Glomerular endothelial cell (primary cell): ENCODE measurements around the gene CTNND2. TPM values are rescaled to one million over a fixed set of nuclear protein-coding genes. Genes with fewer than 3 reads are reported as not detected.

Source experiments
- DNase-seq: peaks from one replicate; pipeline ENCODE4 v3.0.0-alpha.2; 2011; ENCODE audit warnings: low read depth, low spot score; ENCODE audit errors: extremely low read depth
- total RNA-seq: library from RNA; depleted of rRNA; stranded (reverse); fragments of >200 nt; gene quantifications from 2 replicates; pipeline ENCODE4 v1.2.3, GENCODE V29; 2015

Gene CTNND2
- total RNA-seq, 1 donor from 2014 or later = not detected

DNA sequence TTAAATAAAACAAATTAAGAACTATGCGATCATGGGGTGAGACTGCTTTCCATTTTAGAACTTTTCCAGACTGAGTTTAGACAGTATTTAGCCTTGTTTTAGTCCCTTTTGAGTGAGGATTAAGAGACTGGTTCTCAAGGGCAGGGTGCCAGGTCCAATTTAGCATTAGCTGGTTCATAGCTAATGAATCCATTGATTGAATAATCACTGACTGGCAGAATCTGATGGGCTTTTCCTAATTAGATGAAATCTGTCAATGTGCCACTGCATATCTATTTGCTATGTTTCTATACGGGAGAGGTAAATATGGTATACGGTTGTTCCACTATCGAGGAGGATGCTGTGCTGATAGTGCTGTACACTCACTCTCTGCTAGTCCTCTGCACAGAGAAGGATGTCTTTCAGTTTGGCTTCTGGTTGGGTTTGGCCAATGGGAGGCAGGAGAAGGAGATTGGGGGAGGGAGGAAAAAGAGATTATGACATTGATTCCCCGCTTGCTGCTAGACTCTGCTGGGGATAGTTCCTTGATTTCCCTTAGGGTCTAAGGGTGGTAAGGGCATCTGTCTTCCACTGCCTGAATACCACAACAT is 496.6 kb downstream of the CTNND2 start:
- no peak for DNase-seq

DNA sequence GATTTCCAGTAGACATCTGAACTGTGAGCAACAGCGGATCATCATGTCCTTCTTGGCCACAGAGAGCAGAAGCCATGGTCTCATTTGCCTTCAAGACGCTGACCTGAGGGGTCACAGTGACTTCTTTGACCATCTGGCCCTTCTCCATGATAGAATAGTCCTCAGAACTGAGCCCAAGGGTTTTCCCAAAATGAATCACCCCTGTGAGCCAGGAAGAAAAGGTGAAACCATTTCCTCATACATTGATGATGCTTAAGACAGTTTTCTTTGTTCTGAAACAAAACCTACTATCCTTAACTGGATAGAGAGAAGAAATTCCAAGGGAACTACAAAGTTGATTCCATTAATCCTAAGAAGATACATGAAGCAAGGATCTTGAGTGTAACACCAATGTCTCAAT is 503.9 kb downstream of the CTNND2 start:
- no peak for DNase-seq

- no peak for DNase-seq
Measured at GRCh38 chr5:11398728-11399127, 505.5 kb downstream of the CTNND2 start.

- no peak for DNase-seq
Measured at GRCh38 chr5:11397549-11397948, 506.7 kb downstream of the CTNND2 start.

GRCh38 chr5:11396917-11397316 is 507.3 kb downstream of the CTNND2 start:
- DNase-seq = no peak

GRCh38 chr5:11394933-11395332 is 509.3 kb downstream of the CTNND2 start:
- DNase-seq = no peak

DNA sequence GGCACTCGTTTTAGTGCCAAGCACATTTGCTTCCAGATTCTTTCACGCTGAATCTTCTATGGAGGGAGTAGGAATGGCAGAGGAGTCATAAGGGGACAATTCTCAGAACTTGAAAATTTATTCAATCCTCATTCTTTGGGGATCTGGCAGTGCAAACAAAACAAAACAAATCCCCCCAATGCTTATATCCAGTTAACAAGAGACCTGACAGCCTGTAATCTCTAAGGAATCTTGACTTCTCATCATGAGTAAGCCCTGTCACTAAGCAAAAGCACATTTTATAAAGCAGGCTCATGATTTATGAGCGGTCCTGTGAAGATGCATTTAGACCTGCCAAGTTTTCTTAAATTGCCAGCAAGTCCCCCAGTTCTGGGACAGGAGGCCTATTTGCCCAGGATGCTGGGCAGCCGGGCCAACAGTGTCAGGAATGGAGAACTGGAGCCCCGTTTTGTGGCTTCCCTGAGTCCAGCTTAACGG is 513.9 kb downstream of the CTNND2 start:
- no peak for DNase-seq

DNA sequence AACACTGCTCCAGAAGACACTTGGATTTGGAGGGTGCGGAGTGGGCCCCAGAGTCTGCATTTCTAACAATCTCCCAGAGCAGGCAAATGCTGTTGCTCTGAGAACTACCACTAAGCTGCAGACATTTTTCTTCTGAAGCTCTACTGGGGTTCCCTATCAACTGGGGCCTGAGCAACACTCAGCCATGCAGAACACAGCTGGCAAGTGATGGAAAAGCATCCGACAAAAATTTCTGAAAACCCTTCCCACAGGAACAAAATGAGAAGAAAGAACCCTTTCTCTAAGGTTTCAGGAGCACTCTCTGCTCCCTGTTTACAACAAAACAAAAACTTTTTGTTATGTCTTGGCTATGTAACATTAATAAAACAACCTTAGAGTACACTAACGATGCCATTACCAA is 516.9 kb downstream of the CTNND2 start:
- DNase-seq = no peak

DNA sequence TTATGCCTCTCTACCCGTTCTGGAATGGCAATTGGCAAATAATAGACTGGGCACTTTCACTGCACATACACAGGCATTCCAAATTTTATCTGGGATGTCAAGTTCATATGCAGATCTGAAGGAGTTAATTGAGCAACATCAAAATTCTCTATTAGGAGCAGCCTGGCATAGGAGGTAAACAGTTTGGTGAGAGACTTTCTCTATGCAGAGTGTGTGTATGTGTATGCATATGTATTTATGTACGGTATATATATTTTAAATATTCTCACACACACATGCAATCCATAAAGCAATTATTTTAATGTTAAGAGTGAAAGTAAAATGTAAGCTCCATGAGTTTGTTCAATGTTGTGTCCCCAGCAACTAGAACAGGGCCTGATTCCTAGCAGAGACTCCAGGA is 517.8 kb downstream of the CTNND2 start:
- no peak for DNase-seq

GRCh38 chr5:11385901-11386293 is 518.3 kb downstream of the CTNND2 start:
- no peak for DNase-seq

DNA sequence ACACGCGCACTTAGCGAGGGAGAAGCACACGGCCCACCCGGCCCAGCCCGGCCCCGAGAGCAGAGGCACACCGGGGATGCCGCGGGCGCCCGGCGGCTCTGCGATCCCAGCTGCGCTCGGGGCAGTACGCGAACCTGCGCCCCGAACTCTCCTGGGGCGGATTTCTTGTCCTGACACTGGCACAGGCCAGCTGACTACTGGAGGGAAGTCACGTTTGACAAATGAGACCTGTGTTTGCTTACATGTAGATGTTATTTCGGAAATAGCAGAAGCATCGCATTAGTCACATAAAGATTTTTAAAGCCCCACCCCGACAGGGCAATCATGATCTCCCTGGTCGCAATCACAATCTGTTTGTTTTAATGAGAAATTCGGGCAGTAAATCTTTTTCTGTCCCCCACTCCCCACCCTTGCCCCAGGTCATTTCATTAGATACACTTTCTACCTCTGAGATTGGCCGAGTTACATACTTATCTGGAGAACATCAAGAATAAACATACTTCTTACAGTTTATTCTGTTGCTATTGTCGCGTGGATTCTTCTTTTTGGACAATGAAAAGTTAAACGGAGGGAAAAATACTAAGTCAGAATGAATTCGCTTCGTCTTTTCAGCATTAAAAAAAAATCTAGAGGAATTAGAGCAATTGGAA is 518.9 kb downstream of the CTNND2 start:
- no peak for DNase-seq

GRCh38 chr5:11384441-11385250 is 519.6 kb downstream of the CTNND2 start:
- DNase-seq = no peak

DNA sequence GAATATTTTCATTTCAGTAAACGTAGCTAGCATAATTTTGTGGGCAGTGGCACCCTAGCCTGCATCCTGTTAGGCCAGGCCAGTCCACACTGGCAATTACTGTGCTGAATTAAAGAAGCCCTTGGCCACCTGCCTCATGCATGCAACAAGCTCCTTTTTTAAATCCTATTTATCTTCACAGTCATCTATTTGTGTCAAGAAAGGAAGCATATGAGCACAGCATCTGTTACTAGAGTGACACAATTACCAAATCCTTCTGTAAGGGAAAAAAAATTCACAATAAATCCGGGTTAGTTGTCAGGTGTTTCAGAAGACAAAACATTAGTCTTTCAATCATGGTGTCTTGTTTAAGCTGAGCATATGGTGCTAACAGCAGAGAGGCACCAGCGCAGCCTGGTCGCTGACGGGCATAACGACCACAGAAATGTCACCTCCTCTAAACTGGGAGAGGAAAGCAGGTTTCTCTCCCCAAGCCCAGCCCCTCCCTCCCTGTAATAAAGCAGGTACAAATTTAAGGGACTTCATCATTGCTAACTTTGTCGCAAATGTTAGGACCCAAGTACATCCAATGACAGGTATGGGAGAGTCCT is 520.6 kb downstream of the CTNND2 start:
- no peak for DNase-seq

DNA sequence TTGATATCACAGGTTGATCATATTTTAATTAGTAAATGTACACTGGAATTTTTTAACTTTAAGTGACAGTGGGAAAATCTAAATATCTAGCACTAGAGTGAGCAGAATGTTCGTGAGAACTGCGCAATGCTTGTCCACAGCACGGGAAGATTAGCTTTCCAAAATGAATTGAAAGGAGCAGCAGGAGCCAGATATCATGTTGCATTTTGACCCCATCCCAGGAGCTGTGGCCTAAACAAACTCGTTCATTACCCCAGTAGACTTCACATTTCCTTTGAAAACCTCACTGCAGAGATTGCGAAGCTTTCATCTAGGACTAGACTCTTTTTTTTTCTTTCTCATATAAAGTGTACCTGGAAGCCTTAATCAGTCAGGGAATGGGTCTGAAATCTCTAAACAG is 525.8 kb downstream of the CTNND2 start:
- no peak for DNase-seq

- no peak for DNase-seq
Measured at GRCh38 chr5:11377896-11378295, 526.4 kb downstream of the CTNND2 start.

DNA sequence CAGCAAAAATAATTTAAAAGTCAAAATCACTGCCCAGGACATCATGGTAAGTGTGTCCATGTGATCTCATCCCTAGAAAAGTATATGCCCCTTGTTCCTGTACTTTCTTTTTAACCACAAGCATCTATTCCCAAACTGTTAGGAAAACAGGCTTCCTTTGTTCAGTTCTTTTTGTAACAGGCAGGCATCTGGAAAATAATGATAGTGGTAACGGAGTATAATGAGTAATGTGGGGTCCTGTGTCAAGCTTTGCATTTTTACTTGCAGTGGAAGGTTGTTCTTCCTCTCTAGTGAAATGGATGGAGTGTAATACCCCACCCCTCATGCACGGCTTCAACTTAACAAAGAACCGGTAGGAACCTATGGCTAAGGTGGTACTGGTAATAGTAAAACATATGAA is 532.1 kb downstream of the CTNND2 start:
- DNase-seq = no peak

GRCh38 chr5:11371021-11371420 is 533.2 kb downstream of the CTNND2 start:
- no peak for DNase-seq

GRCh38 chr5:11364531-11364930 is 539.7 kb downstream of the CTNND2 start:
- no peak for DNase-seq

GRCh38 chr5:11363631-11364178 is 540.5 kb downstream of the CTNND2 start:
- no peak for DNase-seq

DNA sequence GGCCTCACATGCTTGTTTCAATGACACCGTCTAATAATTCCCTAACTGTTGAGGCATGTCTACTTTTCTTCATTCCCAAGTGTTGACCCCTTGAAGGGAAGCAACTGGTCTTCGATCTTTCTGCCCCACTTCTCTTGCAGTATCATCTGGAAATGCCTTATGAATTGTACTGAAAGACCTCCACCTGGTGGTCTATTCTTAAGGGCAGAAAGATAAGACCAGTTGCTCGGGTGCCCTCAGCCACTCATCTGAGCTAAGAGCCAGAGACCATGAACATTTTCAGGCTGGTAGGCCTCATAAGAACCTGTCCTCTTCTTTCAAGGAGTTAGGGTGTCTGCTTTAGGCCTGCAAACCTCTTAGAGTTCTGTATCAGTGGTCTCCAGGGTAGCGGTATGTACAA is 542.5 kb downstream of the CTNND2 start:
- DNase-seq = no peak

GRCh38 chr5:11357928-11358327 is 546.3 kb downstream of the CTNND2 start:
- no peak for DNase-seq
